Activated T-helper 1 cell treated with anti-CD3 and anti-CD28 coated beads, Interleukin-12 subunit alpha, Interleukin-12 subunit beta, Interleukin-2, Interleukin-4 antibody, amounts not matched to agents 30 ng/mL and 10 ng/mL and 1 ng/mL, durations not matched to agents 14 hours and 24 hours and 36 hours (primary cell): ENCODE measurements around the gene HEATR5A. TPM values are rescaled to one million over a fixed set of nuclear protein-coding genes. Genes with fewer than 3 reads are reported as not detected.
"Not testable (repeated sequence)": the region's sequence is repeated elsewhere in the genome, so short reads cannot be mapped to it uniquely, and the experiment has no call there.

Source experiments
- DNase-seq: peaks from one replicate; pipeline ENCODE4 v3.0.0; 2021; ENCODE audit warnings: low spot score
- H3K27ac Mint-ChIP-seq: one replicate; pipeline ENCODE4 v1.8.0; 2021; ENCODE audit warnings: mild to moderate bottlenecking, mixed read lengths
- H3K27me3 Mint-ChIP-seq: one replicate; pipeline ENCODE4 v1.8.0; 2022; ENCODE audit warnings: mild to moderate bottlenecking, moderate library complexity, mixed read lengths; ENCODE audit not compliant: insufficient read depth
- H3K36me3 Mint-ChIP-seq: one replicate; pipeline ENCODE4 v1.8.0; 2021; ENCODE audit warnings: low read depth, mixed read lengths
- H3K4me1 Mint-ChIP-seq: one replicate; pipeline ENCODE4 v1.8.0; 2021; ENCODE audit warnings: low read depth, mixed read lengths
- H3K4me3 Mint-ChIP-seq: one replicate; pipeline ENCODE4 v1.8.0; 2021; ENCODE audit warnings: mild to moderate bottlenecking, moderate library complexity, mixed read lengths
- H3K9me3 Mint-ChIP-seq: one replicate; pipeline ENCODE4 v1.8.0; 2021; ENCODE audit warnings: mixed read lengths
- intact Hi-C: fragments of 100-400 bp; cut with micrococcal nuclease; formaldehyde crosslinking; loops from one replicate; pipeline ENCODE4 v1.15.1; 2024
- total RNA-seq: library from RNA; stranded (reverse); gene quantifications from 2 replicates; pipeline ENCODE4 v1.2.3, GENCODE V29; 2022

HEATR5A gene
- total RNA-seq, 1 donor from 2014 or later: 26.4 TPM

- no peak for DNase-seq
- peaks cover 19% of the 10 kb centered on the region for H3K4me1 Mint-ChIP-seq
- no peak overlapping the region for H3K4me3 Mint-ChIP-seq
- H3K27me3 Mint-ChIP-seq: no peaks in the 10 kb centered on the region
- intact Hi-C loops: no loop called here
- no peak overlapping the region for H3K27ac Mint-ChIP-seq
- no peaks in the 10 kb centered on the region for H3K36me3 Mint-ChIP-seq
- H3K9me3 Mint-ChIP-seq: no peaks in the 10 kb centered on the region
Measured at GRCh38 chr14:31243860-31244259, 176.5 kb downstream of the HEATR5A start.

- H3K27me3 Mint-ChIP-seq, H3K4me3 Mint-ChIP-seq, intact Hi-C loops, H3K27ac Mint-ChIP-seq, H3K36me3 Mint-ChIP-seq, H3K9me3 Mint-ChIP-seq, DNase-seq: not testable (repeated sequence)
- peaks cover 19% of the 10 kb centered on the region for H3K4me1 Mint-ChIP-seq
Measured at GRCh38 chr14:31242161-31242940, 178.0 kb downstream of the HEATR5A start.

Other genes starting within 250 kb of the HEATR5A start
- gene HECTD1, start 212.8 kb downstream of the HEATR5A start, total RNA-seq: 118 and 127 TPM in 2 replicates
- 29.0 and 30.6 TPM in 2 replicates for gene DTD2, start 37.0 kb upstream of the HEATR5A start, total RNA-seq
- not detected in 2 replicates for gene GPR33, start 67.5 kb upstream of the HEATR5A start, total RNA-seq
- 12.0 and 13.7 TPM in 2 replicates for gene NUBPL, start 140.9 kb upstream of the HEATR5A start, total RNA-seq